A549 (cell line): Measurements from ENCODE around the gene PASK. TPM values are rescaled to one million over a fixed set of nuclear protein-coding genes. Genes with fewer than 3 reads are reported as not detected.

Experiments
- ATAC-seq, 2 experiments: fragments of 200-7000 bp in 1 of 2; fragments of >200 bp in 1 of 2; cut with Nextera tagmentation in 1 of 2; cut with Tn5 transposase in 1 of 2; 3 replicates each; pipeline versions ENCODE4 v1.8.0 to v1.9.1; 2018 to 2020; ENCODE audit warnings: mild to moderate bottlenecking in 1 of 2, moderate library complexity in 1 of 2
- CTCF ChIA-PET: fragments of 300-600 bp; sonication (Branson Sonifier 250); formaldehyde crosslinking; extraction: SDS; loops from one replicate; lab custom pipeline; 2021; ENCODE audit warnings: antibody characterized with exemption, inconsistent platforms; lab: Yijun Ruan, JAX
- POLR2A ChIA-PET: fragments of 350-600 bp; formaldehyde crosslinking; extraction: SDS; loops from one replicate; lab custom pipeline; 2021; ENCODE audit warnings: antibody characterized with exemption, inconsistent platforms; lab: Yijun Ruan, JAX
- DNase-seq, 2 experiments: peaks; one replicate each; pipeline versions ENCODE4 v3.0.0 to v3.0.0-alpha.2; 2011 to 2016; ENCODE audit warnings: low read depth in 1 of 2, low spot score in 1 of 2
- FAIRE-seq: peaks from 2 replicates; lab custom pipeline; 2011; peaks lifted over from hg19 to GRCh38; lab: Jason Lieb, UNC
- H3K27ac ChIP-seq, 2 experiments: fragments of >200 bp; sonication (Bioruptor Twin); formaldehyde crosslinking; 3 replicates each; pipeline ENCODE4 v1.5.1; 2016 to 2017
- H3K4me1 ChIP-seq: fragments of >200 bp; sonication (Bioruptor Twin); formaldehyde crosslinking; 3 replicates; pipeline ENCODE4 v1.6.1; 2016
- H3K4me2 ChIP-seq: fragments of >200 bp; sonication (Bioruptor Twin); formaldehyde crosslinking; 3 replicates; pipeline ENCODE4 v1.6.1; 2016
- H3K4me3 ChIP-seq: fragments of >200 bp; sonication (Bioruptor Twin); formaldehyde crosslinking; 3 replicates; pipeline ENCODE4 v1.5.1; 2016
- H3K9me3 ChIP-seq: fragments of >200 bp; sonication (Bioruptor Twin); formaldehyde crosslinking; 3 replicates; pipeline ENCODE4 v1.6.1; 2016
- ATOH8 ChIP-seq: fragments of 250-450 bp; sonication (Bioruptor Pico); IDR thresholded peaks from 2 replicates; pipeline ENCODE4 v1.5.0; 2020; ENCODE audit warnings: low read depth, mild to moderate bottlenecking, moderate library complexity
- BHLHE40 ChIP-seq: IDR thresholded peaks from 2 replicates; pipeline ENCODE4 v1.6.1; 2012; ENCODE audit warnings: low read depth, low read length, inconsistent platforms
- CBX2 ChIP-seq: fragments of 200-600 bp; sonication (generic); IDR thresholded peaks from 2 replicates; pipeline ENCODE4 v1.6.1; 2016; ENCODE audit warnings: low read depth, mild to moderate bottlenecking, borderline replicate concordance
- CBX8 ChIP-seq: fragments of 200-600 bp; sonication (generic); IDR thresholded peaks from 2 replicates; pipeline ENCODE4 v1.6.1; 2016
- EHMT2 ChIP-seq: fragments of 200-600 bp; sonication (generic); IDR thresholded peaks from 2 replicates; pipeline ENCODE4 v1.6.1; 2016; ENCODE audit warnings: antibody characterized with exemption, low read depth, mild to moderate bottlenecking, moderate library complexity
- EP300 ChIP-seq, 2 experiments: fragments of >200 bp; sonication (Bioruptor Twin); formaldehyde crosslinking; IDR thresholded peaks; 2 replicates in 1 of 2; 3 replicates in 1 of 2; pipeline ENCODE4 v1.6.1; 2016 to 2017
- FOXS1 ChIP-seq: fragments of 250-450 bp; sonication (Bioruptor Pico); IDR thresholded peaks from 2 replicates; pipeline ENCODE4 v1.5.0; 2020; ENCODE audit warnings: mild to moderate bottlenecking, moderate library complexity
- GATA3 ChIP-seq: IDR thresholded peaks from 2 replicates; pipeline ENCODE4 v1.6.1; 2012; ENCODE audit warnings: borderline replicate concordance
- KDM1A ChIP-seq: fragments of 200-600 bp; sonication (generic); IDR thresholded peaks from 2 replicates; pipeline ENCODE4 v1.6.1; 2016; ENCODE audit warnings: low read depth, mild to moderate bottlenecking
- MAFK ChIP-seq: fragments of 450-650 bp; IDR thresholded peaks from 2 replicates; pipeline ENCODE4 v1.6.1; 2014; ENCODE audit not compliant: partially characterized antibody
- MAZ ChIP-seq: fragments of 150-350 bp; IDR thresholded peaks from 2 replicates; pipeline ENCODE4 v1.6.1; 2014; ENCODE audit warnings: antibody characterized with exemption, low read depth, low read length, borderline replicate concordance
- NFE2L2 ChIP-seq: fragments of 150-350 bp; conservative IDR thresholded peaks from 2 replicates; pipeline ENCODE4 v1.6.1; 2014; ENCODE audit warnings: low read length
- NPAS2 ChIP-seq: fragments of 250-450 bp; sonication (Bioruptor Pico); IDR thresholded peaks from 2 replicates; pipeline ENCODE4 v1.8.0; 2022; ENCODE audit warnings: mild to moderate bottlenecking, moderate library complexity, borderline replicate concordance
- NR3C1 ChIP-seq: fragments of >200 bp; sonication (Bioruptor Twin); formaldehyde crosslinking; IDR thresholded peaks from 3 replicates; pipeline ENCODE4 v1.6.1; 2017
- PBX3 ChIP-seq: IDR thresholded peaks from 2 replicates; pipeline ENCODE4 v1.6.1; 2012
- POLR2A ChIP-seq: IDR thresholded peaks from 2 replicates; pipeline ENCODE4 v1.6.1; 2012; ENCODE audit warnings: mild to moderate bottlenecking, low read length
- REST ChIP-seq: fragments of 200-600 bp; sonication (generic); IDR thresholded peaks from 2 replicates; pipeline ENCODE4 v1.6.1; 2016; ENCODE audit warnings: antibody characterized with exemption, mild to moderate bottlenecking, moderate library complexity
- RNF2 ChIP-seq: fragments of 200-600 bp; sonication (generic); IDR thresholded peaks from 2 replicates; pipeline ENCODE4 v1.6.1; 2016; ENCODE audit warnings: low read depth, mild to moderate bottlenecking, antibody characterized with exemption, moderate library complexity, borderline replicate concordance
- TFCP2L1 ChIP-seq: fragments of 250-450 bp; sonication (Bioruptor Pico); IDR thresholded peaks from 2 replicates; pipeline ENCODE4 v1.5.0; 2021; ENCODE audit warnings: mild to moderate bottlenecking
- TP53 ChIP-seq: fragments of 250-450 bp; sonication (Bioruptor Pico); IDR thresholded peaks from 2 replicates; pipeline ENCODE4 v1.5.0; 2021; ENCODE audit warnings: mild to moderate bottlenecking, moderate library complexity
- USF2 ChIP-seq: fragments of 450-650 bp; IDR thresholded peaks from 2 replicates; pipeline ENCODE4 v1.6.1; 2014; ENCODE audit warnings: antibody characterized with exemption
- ZFP36 ChIP-seq: fragments of 450-650 bp; IDR thresholded peaks from 2 replicates; pipeline ENCODE4 v1.6.1; 2014; ENCODE audit warnings: borderline replicate concordance; ENCODE audit not compliant: partially characterized antibody
- ZNF302 ChIP-seq: fragments of 250-450 bp; sonication (Bioruptor Pico); IDR thresholded peaks from 2 replicates; pipeline ENCODE4 v1.9.0; 2021; ENCODE audit warnings: inconsistent platforms, mild to moderate bottlenecking, moderate library complexity
- WGBS: methylation state at CpG from one replicate; pipeline ENCODE4 v1.1.6; 2017; ENCODE audit errors: missing lambda C conversion rate; 5-methylcytosine and 5-hydroxymethylcytosine counted together
- polyA plus RNA-seq, 4 experiments: library from polyadenylated mRNA; depleted of rRNA in 3 of 4; stranded (reverse); fragments of >200 nt; fragmentation: RNase III in 1 of 4; extraction: RNeasy Plus Mini Kit Qiagen cat#74134 plus additional on column Dnase treatment in 1 of 4; gene quantifications; 2 replicates in 3 of 4; 3 replicates in 1 of 4; pipeline ENCODE4 v1.2.3, GENCODE V29; 2011 to 2017
- TF ChIP-seq, protein P1 (sequence below): IDR thresholded peaks from 2 replicates; pipeline ENCODE4 v1.6.1; 2012; ENCODE audit warnings: low read depth, borderline replicate concordance

Gene PASK
- polyA plus RNA-seq, 2 of the 4 experiments (the other 2 are of a cell fraction) = 7.4 to 12.4 TPM

DNA sequence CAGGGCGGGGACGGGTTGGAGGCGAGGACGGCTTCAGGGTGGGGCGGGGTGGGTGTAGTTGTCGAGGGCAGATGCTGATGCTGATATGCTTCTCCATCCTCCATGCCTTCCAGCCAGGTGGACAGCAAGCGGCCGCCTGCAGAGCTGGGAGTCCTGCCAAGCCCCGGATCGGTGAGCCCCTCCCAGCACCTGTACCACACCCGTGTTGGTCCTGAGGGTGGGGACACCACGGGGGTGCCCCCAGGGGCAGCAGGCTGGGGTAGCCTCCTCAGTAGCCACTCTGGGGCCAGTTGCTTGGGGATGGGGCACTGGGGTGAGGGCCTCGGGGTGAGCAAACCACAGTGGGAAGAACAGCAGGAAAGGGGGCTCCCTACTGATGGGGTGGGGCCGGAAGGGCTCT lies 41.8 kb upstream of the PASK start:
- H3K4me1 ChIP-seq = peaks cover 6% of the 10 kb centered on the region; the same call in 1 of the 3 replicates
- DNase-seq (no peak), FAIRE-seq (no peak), ATAC-seq (no peak)
- H3K4me2 ChIP-seq = no peak overlapping the region
- no peak overlapping the region for H3K4me3 ChIP-seq
- ChIA-PET CTCF (no interaction called here), POLR2A (no interaction called here)
- no peak for TF ChIP-seq NR3C1
- TF ChIP-seq POLR2A = no peak
- no peak for TF ChIP-seq REST
- TF ChIP-seq PBX3 = no peak
- TF ChIP-seq, protein P1, sequence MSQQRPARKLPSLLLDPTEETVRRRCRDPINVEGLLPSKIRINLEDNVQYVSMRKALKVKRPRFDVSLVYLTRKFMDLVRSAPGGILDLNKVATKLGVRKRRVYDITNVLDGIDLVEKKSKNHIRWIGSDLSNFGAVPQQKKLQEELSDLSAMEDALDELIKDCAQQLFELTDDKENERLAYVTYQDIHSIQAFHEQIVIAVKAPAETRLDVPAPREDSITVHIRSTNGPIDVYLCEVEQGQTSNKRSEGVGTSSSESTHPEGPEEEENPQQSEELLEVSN = no peak
- no peak for TF ChIP-seq ZFP36
- TF ChIP-seq ATOH8 = no peak
- no peak for TF ChIP-seq MAFK
- TF ChIP-seq RNF2 = no peak
- TF ChIP-seq MAZ = no peak
- TF ChIP-seq CBX8 = no peak
- no peak for TF ChIP-seq NFE2L2
- no peak for TF ChIP-seq FOXS1 (CRISPR knock-in tag)
- TF ChIP-seq EP300 (IDR thresholded peaks at IDR 0.05) = no peak
- TF ChIP-seq GATA3 = no peak
- no peak for TF ChIP-seq USF2
- TF ChIP-seq, all 56 proteins: peak for 0
- Histone ChIP-seq H3K9me3 (no peaks in the 10 kb centered on the region), H3K27ac (no peak overlapping the region)
- 66% methylated on average over 3 of the region's 14 CpGs for WGBS

GRCh38 chr2:241190291-241190981 lies 41.2 kb upstream of the PASK start:
- 87% methylated on average over 14 of the region's 19 CpGs for WGBS
- TF ChIP-seq EHMT2 = no peak
- no peak for TF ChIP-seq BHLHE40
- no peak for TF ChIP-seq MAFK
- TF ChIP-seq TFCP2L1 = no peak
- no peak for TF ChIP-seq MAZ
- no peak for TF ChIP-seq EP300 (IDR thresholded peaks at IDR 0.05)
- no peak for TF ChIP-seq CBX2
- TF ChIP-seq TP53 (CRISPR knock-in tag) = no peak
- TF ChIP-seq ZNF302 = no peak
- no peak for TF ChIP-seq POLR2A
- TF ChIP-seq NPAS2 = no peak
- no peak for TF ChIP-seq CBX8
- no peak for TF ChIP-seq KDM1A
- DNase-seq (peak in 1 of 2 experiments; percentile 26), FAIRE-seq (no peak), ATAC-seq (peak; percentile 55 to 66; a peak in 4 of 6 replicates)
- POLR2A ChIA-PET = no interaction called here
- Histone ChIP-seq H3K4me2 (no peak overlapping the region), H3K27ac (no peak overlapping the region), H3K4me3 (no peak overlapping the region), H3K4me1 (peaks cover 6% of the 10 kb centered on the region; the same call in 1 of the 3 replicates), H3K9me3 (no peaks in the 10 kb centered on the region)
- CTCF ChIA-PET = no interaction called here
